ENCODE results near the gene CSNK1G1. TPM values are rescaled to one million over a fixed set of nuclear protein-coding genes. Genes with fewer than 3 reads are reported as not detected.

Gene CSNK1G1
- total and polyA plus RNA-seq, 2 of the 8 experiments (the other 6 are each of a cell fraction or from before 2014, with no cell fraction given): 6.0 to 12.9 TPM

- Histone ChIP-seq H3K23me2 (ENCODE audit: low read depth, low read length) (no peaks in the 10 kb centered on the region), H2BK120ac (replicated peaks; ENCODE audit: low read depth, low read length) (no peak overlapping the region), H3K56ac (replicated peaks; ENCODE audit: insufficient read length, low read depth, low read length) (no peak overlapping the region), H3K27me3 (replicated peaks in 1 of 4; ENCODE audit: control insufficient read depth in 3 of 4, extremely low read depth in 1 of 4, insufficient read depth in 3 of 4, low read length in 3 of 4) (no peaks in the 10 kb centered on the region), H4K5ac (ENCODE audit: insufficient read length, low read depth, low read length) (no peak overlapping the region), H2BK20ac (ENCODE audit: low read length) (no peak overlapping the region), H3K14ac (ENCODE audit: insufficient read length) (no peak overlapping the region), H2AK5ac (ENCODE audit: low read depth, low read length) (no peak overlapping the region), H4K91ac (replicated peaks; ENCODE audit: insufficient read length, low read length) (no peak overlapping the region), H3K9ac (replicated peaks in 1 of 4; ENCODE audit: extremely low read depth in 1 of 4, low read depth in 3 of 4, low read length in 3 of 4) (no peak overlapping the region), H3K23ac (ENCODE audit: insufficient read length) (no peak overlapping the region), H2BK12ac (ENCODE audit: low read depth, low read length) (no peak overlapping the region), H2BK5ac (ENCODE audit: low read depth, low read length) (no peak overlapping the region), H3K27ac (ENCODE audit: low read depth, low read length) (no peak overlapping the region), H3K4me3 (ENCODE audit: extremely low read depth in 1 of 4, insufficient read depth in 2 of 4, low read depth in 3 of 4, low read length in 4 of 4) (no peak overlapping the region), H4K20me1 (replicated peaks in 1 of 2; ENCODE audit: control insufficient read depth in 1 of 2, insufficient read depth in 2 of 2, low read length in 2 of 2) (no peaks in the 10 kb centered on the region), H3K79me2 (ENCODE audit: control insufficient read depth in 1 of 2, insufficient read depth in 2 of 2, low read length in 2 of 2) (peaks cover 0 to 8% of the 10 kb centered on the region in 2 experiments; a peak in 2 of 4 replicates), H2BK15ac (ENCODE audit: low read length) (no peak overlapping the region), H3K36me3 (ENCODE audit: control insufficient read depth in 2 of 4, insufficient read depth in 4 of 4, low read length in 3 of 4) (no peaks in the 10 kb centered on the region), H3K4ac (replicated peaks; ENCODE audit: insufficient read length, low read depth, low read length) (no peak overlapping the region), H3K18ac (ENCODE audit: extremely low read depth, low read length) (no peak overlapping the region), H2AFZ (ENCODE audit: low read length) (no peak overlapping the region), H3K9me3 (ENCODE audit: insufficient read depth in 2 of 2, low read depth in 1 of 2, low read length in 1 of 2) (no peaks in the 10 kb centered on the region; a peak in 1 of 4 replicates), H4K8ac (ENCODE audit: extremely low read depth, insufficient read depth, low read length) (no peak overlapping the region), H3K79me1 (ENCODE audit: low read depth, low read length) (peaks cover 2% of the 10 kb centered on the region; the same call in 1 of the 2 replicates), H3K4me2 (ENCODE audit: insufficient read depth in 1 of 2, low read depth in 2 of 2, low read length in 2 of 2) (no peak overlapping the region), H3K4me1 (replicated peaks in 1 of 4; ENCODE audit: control insufficient read depth in 3 of 4, insufficient read depth in 4 of 4, low read length in 3 of 4) (peaks cover 0 to 3% (median 2%) of the 10 kb centered on the region in 4 experiments; a peak in 1 of 7 replicates)
- CTCF ChIA-PET (ENCODE audit: partially characterized antibody): interaction anchor here (1.3 kb wide), 1 partner anchor 8 kb away, joined by 3 read pairs; no protein-coding TSS in a partner anchor
- POLR2A ChIA-PET (ENCODE audit: partially characterized antibody): interaction anchor here (1.1 kb wide), 1 partner anchor 23 kb away, joined by 3 read pairs; no protein-coding TSS in a partner anchor
- DNase-seq (ENCODE audit: low read depth in 1 of 2, low spot score in 2 of 2) (no peak), FAIRE-seq (no peak)
- 98% methylated on average over 6 of the region's 6 CpGs; no CpG with 5 or more reads in 1 of the 2 experiments for WGBS, 2 experiments (ENCODE audit: extremely low coverage in 1 of 2, insufficient coverage in 1 of 2, insufficient read length in 1 of 2, insufficient replicate concordance in 2 of 2, low coverage in 1 of 2, low lambda C conversion rate in 2 of 2, missing lambda C conversion rate in 1 of 2)
- TF ChIP-seq KDM1A (IDR thresholded peaks at IDR 0.05; ENCODE audit: borderline replicate concordance, low read length) (no peak), RAD21 (IDR thresholded peaks at IDR 0.05 in 1 of 2, conservative IDR thresholded peaks at IDR 0.05 in 1 of 2; ENCODE audit: low read depth in 2 of 2, low read length in 2 of 2) (no peak), EGR1 (IDR thresholded peaks at IDR 0.05; ENCODE audit: borderline replicate concordance, low read depth, low read length) (no peak), SP1 (IDR thresholded peaks at IDR 0.05; ENCODE audit: low read depth, low read length) (no peak)
These were observed 44.4 kb downstream of the CSNK1G1 start for GRCh38 chr15:64311566-64311965.
